Activated CD8-positive, alpha-beta memory T cell treated with anti-CD3 and anti-CD28 coated beads for 4 hours (primary cell): ENCODE data around the gene SPATA31E1.
"Not testable (repeated sequence)": the region's sequence is repeated elsewhere in the genome, so short reads cannot be mapped to it uniquely, and the experiment has no call there.

Experiments used
- DNase-seq, 2 donors: peaks; one replicate each; pipeline ENCODE4 v3.0.0-alpha.2; 2020; ENCODE audit warnings: low read depth in 2 of 2

SPATA31E1 gene

GRCh38 chr9:87934444-87934843, 51.8 kb downstream of the SPATA31E1 start:
- DNase-seq = not testable (repeated sequence)

GRCh38 chr9:87937352-87937751, 54.7 kb downstream of the SPATA31E1 start:
- DNase-seq = not testable (repeated sequence)

- not testable (repeated sequence) for DNase-seq
Observed at GRCh38 chr9:87937918-87938317, 55.2 kb downstream of the SPATA31E1 start.

GRCh38 chr9:87938336-87938735, 55.7 kb downstream of the SPATA31E1 start:
- not testable (repeated sequence) for DNase-seq
